ENCODE data around the gene UBTF.

UBTF gene

DNA sequence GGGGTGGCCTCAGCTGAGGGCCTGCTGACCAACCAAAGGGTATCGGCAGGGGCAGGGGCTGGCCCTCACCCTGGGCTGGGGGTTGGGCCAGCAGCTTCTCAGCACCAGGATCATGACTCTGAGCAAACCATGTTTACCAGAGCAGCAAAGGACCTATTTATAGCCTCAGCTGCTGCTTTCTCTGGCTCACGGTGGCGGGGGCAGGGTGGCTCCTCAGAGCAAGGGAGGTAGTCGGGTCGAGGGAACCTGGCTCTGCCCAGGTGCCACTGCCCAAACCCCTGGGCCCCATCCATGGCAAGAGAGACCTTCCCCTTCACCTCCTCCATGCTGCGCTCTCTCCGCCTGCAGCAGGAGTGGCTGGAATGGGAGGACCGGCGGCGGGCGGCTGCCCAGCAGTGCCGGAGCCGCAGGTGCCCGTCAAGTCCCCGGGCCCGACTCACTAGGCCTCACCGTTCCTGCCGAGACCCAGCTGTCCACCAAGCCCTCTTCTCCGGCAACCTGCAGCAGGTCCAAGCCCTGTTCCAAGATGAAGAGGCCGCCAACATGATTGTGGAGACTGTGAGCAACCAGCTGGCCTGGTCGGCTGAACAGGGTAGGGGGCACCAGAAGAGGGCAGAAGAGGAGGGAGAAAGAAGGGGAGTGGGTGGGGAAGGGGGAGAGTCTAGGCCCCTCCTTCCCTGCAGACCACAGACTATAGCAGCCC lies 48.8 kb downstream of the UBTF start, which contains the start of gene ASB16:
ASB16 (plus strand) TSS at position 206 of the 703 bp plus-strand sequence; CDS start at position 292, 86 bp downstream.
- no peak for DNase-seq (ENCODE audit: low read depth)

GRCh38 chr17:44170135-44170498 lies 49.4 kb downstream of the UBTF start:
- no peak for DNase-seq (ENCODE audit: low read depth)
- H3K4me3 ChIP-seq (ENCODE audit: control insufficient read depth, low read depth, low read length) = no peak overlapping the region
- TF ChIP-seq, protein P1, sequence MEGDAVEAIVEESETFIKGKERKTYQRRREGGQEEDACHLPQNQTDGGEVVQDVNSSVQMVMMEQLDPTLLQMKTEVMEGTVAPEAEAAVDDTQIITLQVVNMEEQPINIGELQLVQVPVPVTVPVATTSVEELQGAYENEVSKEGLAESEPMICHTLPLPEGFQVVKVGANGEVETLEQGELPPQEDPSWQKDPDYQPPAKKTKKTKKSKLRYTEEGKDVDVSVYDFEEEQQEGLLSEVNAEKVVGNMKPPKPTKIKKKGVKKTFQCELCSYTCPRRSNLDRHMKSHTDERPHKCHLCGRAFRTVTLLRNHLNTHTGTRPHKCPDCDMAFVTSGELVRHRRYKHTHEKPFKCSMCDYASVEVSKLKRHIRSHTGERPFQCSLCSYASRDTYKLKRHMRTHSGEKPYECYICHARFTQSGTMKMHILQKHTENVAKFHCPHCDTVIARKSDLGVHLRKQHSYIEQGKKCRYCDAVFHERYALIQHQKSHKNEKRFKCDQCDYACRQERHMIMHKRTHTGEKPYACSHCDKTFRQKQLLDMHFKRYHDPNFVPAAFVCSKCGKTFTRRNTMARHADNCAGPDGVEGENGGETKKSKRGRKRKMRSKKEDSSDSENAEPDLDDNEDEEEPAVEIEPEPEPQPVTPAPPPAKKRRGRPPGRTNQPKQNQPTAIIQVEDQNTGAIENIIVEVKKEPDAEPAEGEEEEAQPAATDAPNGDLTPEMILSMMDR (IDR thresholded peaks at IDR 0.05; ENCODE audit: control insufficient read depth, insufficient read depth, low read depth, low read length, missing control alignments) = no peak

More for the DNA sequence above, 48.8 kb downstream of the UBTF start, which contains the start of gene ASB16:
- peak within 1 kb of the TSS; percentile 18 for H3K4me3 ChIP-seq (ENCODE audit: control insufficient read depth, low read depth, low read length)
- TF ChIP-seq, protein P1 (IDR thresholded peaks at IDR 0.05; ENCODE audit: control insufficient read depth, insufficient read depth, low read depth, low read length, missing control alignments) = no peak

DNA sequence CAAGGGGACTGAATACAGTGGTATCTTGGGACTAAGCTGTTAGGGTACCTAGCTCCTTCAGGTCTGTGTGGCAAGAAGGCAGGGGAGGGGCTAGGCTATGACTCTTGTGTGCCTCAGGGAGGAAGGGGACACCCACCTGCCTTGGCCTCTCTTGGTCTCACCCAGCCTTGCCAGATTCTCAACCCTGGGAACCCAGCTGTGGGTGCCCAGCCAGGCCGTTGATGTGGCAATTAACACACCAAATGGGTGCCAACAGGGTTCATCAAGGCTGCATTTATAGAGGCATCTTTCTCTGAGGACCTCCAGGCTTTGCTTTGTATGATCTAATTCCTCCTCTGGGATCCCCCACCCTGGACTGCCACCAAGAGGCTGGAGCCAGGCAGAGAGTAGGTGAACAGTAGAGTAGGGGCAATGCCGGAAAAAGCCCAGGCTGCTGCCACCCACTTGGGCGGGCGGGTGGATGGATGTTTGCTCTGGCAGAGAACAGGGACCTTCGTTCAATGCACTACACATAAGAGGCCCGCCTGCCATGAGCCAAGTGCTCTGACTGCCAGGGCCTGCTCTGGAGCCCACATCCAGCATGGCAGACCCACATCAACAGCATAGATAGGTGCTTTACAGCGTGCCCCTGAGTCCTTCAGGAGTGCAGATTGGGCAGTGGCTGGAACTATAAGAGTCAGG lies 52.2 kb downstream of the UBTF start:
- H3K4me3 ChIP-seq (ENCODE audit: control insufficient read depth, low read depth, low read length) = no peak overlapping the region
- TF ChIP-seq, protein P1 (IDR thresholded peaks at IDR 0.05; ENCODE audit: control insufficient read depth, insufficient read depth, low read depth, low read length, missing control alignments) = no peak
- no peak for DNase-seq (ENCODE audit: low read depth)

DNA sequence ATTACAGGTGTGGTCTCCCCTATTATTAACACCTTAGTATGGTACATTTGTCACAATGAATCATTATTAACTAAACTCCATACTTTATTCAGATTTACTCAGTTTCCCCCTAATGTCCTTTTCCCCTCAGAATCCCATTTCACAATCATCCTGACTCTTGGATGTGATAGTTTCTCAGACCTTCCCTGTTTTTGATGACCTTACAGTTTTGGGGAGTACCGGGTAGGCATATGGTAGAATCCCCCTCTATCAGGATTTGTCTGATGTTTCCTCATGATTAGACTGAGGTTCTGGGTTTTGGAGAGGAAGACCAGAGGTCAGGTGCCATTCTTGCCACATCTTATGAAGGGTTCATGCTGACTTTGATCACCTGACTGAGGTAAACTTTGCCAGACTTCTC lies 55.0 kb downstream of the UBTF start:
- H3K4me3 ChIP-seq (ENCODE audit: control insufficient read depth, low read depth, low read length) = no peak overlapping the region
- no peak for DNase-seq (ENCODE audit: low read depth)
- TF ChIP-seq, protein P1 (IDR thresholded peaks at IDR 0.05; ENCODE audit: control insufficient read depth, insufficient read depth, low read depth, low read length, missing control alignments) = no peak

GRCh38 chr17:44159519-44160210 lies 59.8 kb downstream of the UBTF start:
- H3K4me3 ChIP-seq (ENCODE audit: control insufficient read depth, low read depth, low read length) = no peak overlapping the region
- TF ChIP-seq, protein P1 (IDR thresholded peaks at IDR 0.05; ENCODE audit: control insufficient read depth, insufficient read depth, low read depth, low read length, missing control alignments) = no peak
- no peak for DNase-seq (ENCODE audit: low read depth)

GRCh38 chr17:44155488-44155887 lies 64.0 kb downstream of the UBTF start:
- DNase-seq (ENCODE audit: low read depth) = no peak
- no peak overlapping the region for H3K4me3 ChIP-seq (ENCODE audit: control insufficient read depth, low read depth, low read length)
- TF ChIP-seq, protein P1 (IDR thresholded peaks at IDR 0.05; ENCODE audit: control insufficient read depth, insufficient read depth, low read depth, low read length, missing control alignments) = no peak

All from AG09309 (cell line).